ENCODE results near the gene TPPP.
"Not testable (repeated sequence)": the region's sequence is repeated elsewhere in the genome, so short reads cannot be mapped to it uniquely, and the experiment has no call there.

Gene TPPP

DNA sequence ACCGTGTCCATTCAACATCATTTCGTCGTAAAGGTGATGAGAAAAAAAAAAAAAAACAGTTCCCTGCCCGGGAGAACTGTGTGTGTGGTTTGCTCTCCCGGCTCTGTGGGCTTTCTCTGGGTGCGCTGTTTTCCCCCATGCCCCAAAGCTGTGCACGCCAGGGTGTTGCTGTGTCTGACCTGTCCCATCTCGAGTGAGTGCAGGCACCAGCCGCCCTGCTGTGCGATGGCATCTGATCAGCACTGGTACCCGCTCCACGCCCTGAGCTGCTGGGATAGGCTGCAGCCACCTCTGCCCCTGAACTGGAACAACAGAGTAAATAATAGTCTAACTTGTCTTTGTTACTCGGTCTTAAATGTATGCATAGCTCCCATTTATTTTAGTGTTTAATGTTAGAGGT, 47.7 kb downstream of the TPPP start:
- DNase-seq (ENCODE audit: low read depth, low spot score): no peak

DNA sequence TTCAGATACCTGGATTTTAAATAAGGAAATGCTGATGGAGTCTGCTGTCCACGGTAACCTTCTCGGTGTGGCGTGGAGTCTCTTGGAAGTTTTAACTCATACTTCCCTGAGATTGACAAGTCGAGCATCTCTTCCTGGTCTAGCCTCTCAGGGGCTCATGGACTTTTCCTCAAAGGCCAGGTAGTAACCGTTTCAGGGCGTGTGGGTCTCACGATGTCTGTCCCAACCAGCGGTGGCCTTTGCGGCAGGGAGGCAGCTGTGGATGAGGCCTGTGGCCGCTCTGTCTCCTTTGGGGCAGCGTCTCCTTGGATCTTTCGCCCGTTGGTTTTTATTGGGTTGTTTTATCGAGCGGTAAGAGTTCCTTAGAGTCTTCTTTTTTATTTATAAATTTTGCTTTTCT, 48.2 kb downstream of the TPPP start:
- DNase-seq (ENCODE audit: low read depth, low spot score): no peak

DNA sequence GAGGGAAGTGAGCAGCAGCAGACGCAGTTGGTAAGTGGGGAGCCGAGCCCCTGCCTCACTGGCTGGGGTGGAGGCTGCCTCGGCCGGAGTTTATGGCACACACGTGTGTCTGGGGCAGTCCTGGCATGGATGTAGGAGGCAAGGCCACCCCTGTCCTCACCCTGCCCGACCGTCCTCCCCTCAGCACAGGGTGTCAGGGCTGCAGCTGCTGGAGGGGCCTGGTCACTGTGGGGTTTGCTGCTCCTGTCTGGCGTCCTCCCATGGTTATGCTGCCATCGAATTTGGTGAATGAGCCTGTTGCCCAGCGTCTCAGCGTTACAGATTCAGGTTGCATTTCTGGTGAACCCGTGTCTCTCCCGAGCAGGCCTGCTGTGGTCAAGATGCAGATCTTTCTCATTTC, 48.6 kb downstream of the TPPP start:
- no peak for DNase-seq (ENCODE audit: low read depth, low spot score)

DNA sequence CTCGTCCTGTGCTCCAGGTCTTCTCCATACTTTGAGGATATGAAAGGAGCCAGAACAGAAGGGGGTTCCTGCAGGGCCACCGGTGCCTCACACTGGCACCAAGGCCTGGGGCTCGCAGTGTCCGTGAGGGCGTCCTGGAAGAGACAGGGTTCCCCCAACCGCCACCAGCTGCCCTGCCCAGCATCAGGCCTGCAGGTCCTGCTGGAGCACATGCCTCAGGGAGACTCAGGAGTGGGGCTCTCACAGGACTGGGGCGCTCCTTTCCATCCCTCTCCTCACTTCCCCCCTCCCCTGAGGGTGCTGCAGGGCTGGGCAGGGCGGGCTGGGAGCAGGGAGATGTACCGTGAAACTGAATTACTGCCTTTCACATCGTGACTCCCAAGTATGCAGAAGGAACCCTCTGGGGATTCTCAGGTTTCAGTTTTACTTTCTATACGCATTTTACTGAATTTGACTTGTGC, 49.3 kb downstream of the TPPP start:
- DNase-seq (ENCODE audit: low read depth, low spot score): no peak

DNA sequence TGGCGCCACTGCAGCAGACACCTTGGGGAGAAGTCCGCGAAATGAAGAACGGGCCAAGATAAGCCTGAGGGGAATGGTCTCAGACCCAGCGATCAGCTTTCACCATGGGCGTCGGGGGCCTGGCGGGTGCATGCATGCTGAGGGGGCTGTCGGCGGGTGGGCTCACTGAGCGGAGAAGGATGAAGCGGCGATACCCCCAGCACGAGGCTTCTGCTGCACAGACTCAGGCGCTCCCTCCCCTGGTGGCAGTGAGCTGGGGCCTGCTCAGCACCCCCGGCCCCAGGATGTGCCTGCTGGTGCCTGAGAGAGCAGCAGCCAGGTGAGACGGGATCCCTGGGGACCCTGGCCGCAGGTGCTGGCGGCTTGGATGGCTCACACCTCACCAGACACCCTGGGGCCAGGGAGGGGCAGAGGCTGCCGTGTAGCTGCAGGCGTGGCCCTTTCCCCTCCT, 49.8 kb downstream of the TPPP start:
- DNase-seq (ENCODE audit: low read depth, low spot score): no peak

DNA sequence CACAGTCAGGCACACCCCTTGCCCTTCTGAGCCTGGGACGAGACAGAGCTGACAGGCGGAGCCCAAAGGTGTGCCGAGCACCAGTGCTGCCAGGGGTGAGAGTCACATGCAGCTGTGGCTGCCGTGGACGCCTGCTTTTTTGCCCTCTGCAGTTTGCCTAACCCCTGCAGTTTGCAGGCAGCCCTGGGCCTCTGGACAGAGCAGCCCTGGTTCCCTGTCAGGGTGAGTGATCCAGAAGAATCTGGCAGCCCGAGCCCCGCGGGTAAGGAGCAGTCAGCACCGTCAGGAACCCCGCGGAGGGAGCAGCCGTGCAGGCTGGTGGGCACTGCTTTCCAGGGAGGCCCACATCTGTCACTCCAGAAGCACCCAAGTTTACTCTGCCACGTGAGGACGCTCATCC, 50.7 kb downstream of the TPPP start:
- no peak for DNase-seq (ENCODE audit: low read depth, low spot score)

DNA sequence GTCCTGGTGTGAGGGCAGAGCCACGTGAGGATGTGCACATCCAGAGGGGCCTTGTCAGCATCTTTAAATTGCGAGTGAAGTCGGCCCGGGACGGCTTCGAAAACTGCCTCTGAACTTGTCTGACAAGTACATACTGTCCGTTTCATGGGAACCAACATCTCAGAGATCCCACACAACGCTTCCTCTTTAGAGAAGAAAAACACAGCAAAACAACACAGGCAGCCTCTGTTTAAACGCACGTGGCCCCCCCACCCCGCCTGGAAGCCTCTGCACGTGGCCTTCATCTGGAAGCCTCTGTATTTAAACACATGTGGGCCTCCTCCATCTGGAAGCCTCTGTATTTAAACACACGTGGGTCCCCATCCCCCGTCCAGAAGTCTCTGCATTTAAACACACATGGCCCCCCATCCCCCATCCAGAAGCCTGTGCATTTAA, 51.8 kb downstream of the TPPP start:
- DNase-seq (ENCODE audit: low read depth, low spot score): no peak

DNA sequence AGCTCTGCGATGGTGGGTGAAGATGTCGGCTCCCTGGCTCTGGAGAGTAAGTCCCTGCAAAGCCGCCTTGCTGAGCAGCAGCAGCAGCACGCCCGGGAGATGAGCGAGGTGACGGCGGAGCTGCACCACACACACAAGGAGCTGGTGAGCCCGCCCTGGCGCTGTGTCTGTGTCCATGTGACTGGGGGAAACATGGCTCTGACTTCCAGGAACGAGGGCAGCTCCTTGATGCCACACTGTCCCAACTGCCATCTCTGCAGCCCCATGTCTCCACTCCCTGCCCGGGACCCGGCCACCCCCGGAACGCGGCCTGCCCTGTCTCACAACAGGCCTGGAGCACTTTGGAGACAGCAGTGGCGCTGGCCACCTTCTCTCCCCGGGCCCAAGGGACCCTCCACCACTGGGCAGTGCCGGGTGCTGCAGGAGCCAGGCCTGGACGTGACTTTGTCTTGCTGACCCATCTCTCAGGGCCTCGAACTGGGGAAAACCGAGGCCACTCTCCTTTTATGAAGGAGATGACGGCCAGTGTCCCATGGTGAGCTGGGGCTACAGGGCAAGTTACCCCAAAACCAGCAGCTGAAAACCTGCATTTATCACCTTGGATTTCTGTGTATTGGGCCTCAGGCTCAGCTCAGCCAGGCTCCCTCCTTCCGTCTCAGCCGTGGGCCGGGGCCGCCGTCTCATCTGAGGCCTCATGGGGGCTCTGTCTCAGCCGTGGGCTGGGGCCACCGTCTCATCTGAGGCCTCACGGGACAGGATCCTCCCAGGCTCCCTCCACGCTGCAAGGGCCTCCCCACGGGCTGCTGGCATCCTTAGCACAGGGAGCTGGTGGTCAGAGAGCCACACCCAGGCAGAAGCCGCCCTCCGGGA, 52.5 kb downstream of the TPPP start:
- no peak for DNase-seq (ENCODE audit: low read depth, low spot score)

DNA sequence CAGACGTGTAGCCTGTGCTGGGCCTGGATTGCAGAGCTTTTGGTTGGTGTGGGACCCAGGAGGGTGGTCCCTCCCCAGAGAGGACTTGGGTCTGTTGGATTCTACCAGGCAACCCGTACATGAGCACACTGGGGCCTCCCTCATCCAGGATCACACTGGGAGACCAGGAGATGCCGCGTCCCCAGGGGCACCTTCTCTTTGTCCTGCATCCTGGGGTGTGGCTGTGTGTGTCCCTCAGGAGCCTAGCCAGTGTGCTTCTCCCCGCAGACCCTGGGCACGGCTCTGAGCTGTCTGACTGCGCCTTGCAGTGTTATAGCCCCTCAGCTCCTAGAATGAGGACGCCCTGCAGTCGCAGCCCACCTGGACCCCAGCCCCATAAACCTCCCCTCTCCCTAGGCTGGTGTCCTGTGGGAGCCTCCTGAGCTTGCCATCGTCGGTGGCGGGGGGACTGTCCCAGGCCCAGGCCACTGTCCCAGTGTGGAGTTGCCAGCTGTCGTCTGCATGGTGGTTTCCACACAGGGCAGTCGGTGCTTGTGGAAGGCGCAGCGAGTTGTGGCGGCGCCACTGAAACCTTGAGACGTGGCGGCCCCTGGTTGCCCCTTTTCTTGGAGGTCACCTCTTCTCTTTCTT, 53.5 kb downstream of the TPPP start:
- DNase-seq (ENCODE audit: low read depth, low spot score): no peak

DNA sequence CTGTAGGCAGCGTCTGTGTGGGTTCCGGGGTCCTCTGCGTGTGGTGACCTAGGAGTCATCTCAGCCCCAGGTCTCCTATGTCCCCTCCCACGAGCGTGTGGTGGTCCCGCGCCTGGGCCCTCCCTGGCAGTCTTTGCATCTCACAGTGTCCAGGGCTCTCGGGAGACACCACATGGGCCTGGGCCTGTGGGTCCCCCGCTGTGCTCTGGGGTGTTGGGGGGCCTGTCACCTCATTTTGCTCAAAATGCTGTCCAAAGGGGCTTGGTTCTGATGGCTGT, 54.0 kb downstream of the TPPP start:
- no peak for DNase-seq (ENCODE audit: low read depth, low spot score)

DNA sequence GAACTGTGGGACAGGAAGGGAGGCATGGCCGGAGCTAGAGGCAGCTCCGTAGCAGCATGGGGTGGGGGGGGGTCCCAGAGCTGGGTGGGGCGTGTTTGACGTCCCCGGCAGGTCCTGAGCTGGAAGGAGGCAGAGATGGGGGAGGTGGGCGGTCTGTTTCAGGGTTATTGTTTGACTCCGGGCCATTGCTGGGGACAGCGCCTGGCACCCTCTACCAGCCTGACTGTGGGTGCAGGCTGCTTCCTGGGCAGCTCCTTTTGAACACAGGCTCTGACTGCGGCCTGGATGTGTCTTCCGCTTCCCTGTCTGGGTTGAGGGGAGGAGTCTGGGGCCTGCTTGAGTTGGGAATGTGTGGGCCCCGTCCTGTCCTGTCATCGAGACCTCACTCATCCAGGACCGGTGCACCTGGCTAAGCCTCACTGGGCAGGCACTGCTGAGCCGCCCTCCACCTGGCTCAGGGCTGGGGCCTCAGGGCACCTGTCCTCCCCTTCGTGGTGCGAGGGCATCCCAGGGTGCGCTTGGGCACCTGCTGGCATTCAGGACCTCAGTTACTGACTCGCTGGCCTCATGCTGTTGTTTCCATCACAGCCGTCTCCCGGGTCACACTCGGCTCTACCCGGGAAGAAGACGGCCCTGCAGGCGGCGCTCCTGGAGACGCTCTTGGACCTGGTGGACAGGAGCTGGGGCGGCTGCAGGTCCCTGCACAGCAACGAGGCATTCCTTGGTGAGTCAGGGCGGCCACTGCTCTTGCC, 54.5 kb downstream of the TPPP start:
- no peak for DNase-seq (ENCODE audit: low read depth, low spot score)

DNA sequence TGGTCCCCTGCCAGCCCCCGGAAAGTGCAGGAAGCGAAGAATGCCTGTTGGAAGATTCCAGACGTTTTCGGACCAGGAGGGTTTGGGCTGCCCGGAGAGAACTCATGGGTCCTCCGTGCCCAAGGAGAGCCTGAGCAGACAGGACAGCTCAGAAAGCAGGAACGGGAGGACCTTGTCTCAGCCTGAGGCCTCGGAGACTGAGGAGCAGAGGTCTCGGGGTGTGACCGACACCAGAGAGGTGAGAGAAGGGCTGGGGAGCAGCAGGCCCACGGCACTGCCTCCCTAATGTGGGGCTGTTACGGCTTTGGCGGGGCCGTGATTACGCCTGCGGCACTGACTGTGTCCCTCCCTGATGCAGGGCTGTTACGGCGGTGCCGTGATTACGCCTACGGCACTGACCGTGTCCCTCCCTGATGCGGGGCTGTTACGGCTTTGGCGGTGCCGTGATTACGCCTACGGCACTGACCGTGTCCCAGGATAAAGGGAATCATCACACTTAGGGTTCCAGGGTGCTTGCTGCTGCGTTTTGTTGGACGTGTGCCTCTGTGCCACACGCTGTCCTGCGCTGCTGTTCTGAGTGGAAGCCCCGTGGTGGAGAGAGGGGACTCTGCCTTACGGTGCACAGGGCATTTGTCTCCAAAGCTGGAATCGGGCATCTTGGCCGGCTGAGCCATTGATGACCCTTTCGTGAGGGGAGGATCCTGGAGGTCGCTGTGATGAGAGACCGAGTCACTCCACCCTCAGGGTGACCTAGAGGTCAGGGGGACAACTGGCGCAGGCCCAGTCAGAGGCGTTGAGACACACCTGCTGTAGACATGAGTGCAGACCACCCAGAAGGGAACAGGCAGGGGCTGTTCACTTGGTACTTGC, 55.3 kb downstream of the TPPP start:
- DNase-seq (ENCODE audit: low read depth, low spot score): no peak

DNA sequence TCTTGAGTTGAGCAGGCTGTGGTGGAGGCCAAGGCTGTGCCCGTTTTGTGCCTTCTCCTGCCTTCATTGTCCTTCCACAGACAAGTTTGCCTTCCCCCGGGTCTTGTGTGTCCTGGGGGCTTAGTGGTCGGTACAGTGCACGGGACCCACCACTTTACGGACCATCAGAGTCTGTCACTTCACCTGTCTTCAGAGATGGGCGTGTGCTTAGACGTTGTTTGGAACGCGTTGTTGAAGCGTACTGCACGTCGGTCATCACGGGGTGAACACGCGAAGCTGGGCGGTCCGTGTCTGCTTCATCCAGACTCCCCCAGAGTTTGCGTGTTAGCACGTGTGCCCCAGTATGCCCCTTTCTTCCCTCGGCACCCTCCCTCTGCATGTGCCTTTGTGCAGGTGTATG, 56.2 kb downstream of the TPPP start:
- no peak for DNase-seq (ENCODE audit: low read depth, low spot score)

DNA sequence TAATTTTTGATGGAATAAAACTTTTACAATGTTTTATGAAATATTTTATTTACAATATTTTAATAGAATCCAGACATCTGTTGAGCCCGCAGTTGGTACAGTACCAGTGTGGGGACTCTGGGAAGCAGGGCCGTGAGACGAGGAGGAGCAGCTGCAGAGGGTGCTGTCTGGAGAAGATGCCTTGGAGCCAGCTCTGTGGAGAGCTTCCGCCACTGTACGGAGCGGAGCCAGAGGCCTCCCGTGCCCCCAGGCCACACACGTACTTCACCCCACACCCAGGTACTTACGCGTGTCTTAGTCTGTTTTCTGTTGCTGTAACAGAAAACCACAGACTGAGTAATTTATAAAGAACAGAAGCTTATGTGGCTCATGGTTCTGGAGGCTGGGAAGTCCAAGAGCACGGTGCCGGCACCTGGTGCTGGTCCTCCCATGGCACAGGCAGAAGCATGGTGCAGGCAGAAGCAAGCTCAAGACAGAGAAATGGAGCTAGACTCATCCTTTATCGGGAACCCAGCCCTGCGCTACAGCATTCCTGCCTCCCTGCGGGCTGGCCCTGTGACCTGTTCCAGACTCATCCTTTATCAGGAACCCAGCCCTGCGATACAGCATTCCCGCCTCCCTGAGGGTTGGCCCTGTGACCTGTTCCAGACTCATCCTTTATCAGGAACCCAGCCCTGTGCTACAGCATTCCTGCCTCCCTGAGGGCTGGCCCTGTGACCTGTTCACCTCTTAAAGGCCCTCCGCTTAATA, 57.7 kb downstream of the TPPP start:
- no peak for DNase-seq (ENCODE audit: low read depth, low spot score)

DNA sequence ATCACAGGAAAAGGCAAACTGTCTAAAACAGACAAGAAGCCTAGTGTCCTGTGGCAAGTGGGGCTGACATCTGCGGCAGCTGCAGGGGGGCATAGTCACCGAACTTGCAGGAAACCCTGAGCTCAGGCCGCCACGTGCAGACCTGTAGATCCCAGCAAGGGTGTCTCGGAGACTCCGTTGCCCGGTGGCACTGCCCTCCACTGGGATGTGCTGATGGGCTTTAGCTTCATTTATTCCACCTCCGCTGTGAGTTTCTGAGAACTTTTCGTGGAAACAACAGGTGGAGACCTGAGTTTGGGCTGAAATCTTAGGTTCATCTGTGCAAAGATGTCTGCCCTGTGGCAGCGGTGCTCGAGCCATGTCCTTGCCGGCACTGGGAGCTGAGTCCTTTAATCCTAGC, 59.0 kb downstream of the TPPP start:
- no peak for DNase-seq (ENCODE audit: low read depth, low spot score)

DNA sequence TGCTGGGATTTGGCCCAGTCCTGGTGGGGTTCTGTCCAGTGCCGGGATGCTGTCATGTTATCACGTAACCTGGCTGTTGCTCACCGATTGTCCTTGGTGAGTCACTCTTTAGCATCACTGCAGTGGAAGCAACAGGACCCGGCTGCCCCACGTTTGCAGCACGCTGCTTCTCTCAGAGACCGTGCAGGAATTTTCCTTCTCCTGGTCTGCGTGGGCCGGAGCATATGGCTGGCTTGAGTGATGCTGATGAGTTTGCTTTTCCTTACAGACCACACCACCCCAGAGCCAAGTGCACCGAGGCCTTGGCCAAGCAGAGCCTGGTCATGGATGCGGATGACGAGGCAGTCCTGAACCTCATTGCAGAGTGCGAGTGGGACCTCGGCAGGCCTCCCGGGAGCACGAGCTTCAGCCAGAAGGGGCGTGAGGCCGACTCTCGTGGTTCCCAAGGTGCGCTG, 59.6 kb downstream of the TPPP start:
- DNase-seq (ENCODE audit: low read depth, low spot score): no peak

DNA sequence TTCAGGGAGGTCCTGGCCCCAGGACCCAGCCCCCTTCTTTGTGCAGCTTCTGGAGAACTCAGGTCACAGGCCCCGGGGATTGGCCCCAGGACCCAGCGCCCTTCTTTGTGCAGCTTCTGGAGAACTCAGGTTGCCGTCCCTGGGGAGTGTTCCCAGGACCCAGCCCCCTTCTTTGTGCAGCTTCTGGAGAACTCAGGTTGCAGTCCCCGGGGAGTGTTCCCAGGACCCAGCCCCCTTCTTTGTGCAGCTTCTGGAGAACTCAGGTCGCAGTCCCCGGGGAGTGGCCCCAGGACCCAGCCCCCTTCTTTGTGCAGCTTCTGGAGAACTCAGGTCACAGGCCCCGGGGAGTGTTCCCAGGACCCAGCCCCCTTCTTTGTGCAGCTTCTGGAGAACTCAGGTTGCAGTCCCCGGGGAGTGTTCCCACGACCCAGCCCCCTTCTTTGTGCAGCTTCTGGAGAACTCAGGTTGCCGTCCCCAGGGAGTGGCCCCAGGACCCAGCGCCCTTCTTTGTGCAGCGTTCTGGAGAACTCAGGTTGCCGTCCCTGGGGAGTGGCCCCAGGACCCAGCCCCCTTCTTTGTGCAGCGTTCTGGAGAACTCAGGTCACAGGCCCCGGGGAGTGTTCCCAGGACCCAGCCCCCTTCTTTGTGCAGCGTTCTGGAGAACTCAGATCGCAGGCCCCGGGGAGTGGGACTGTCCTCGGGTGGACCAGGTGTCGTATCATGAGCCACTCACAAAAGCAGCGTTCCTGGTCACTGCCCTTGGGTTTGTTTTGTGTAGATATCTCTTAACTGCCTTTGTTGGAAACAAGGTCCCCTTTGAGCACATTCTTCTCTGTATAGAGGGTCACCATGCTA, 64.6 kb downstream of the TPPP start:
- DNase-seq (ENCODE audit: low read depth, low spot score): not testable (repeated sequence)

DNA sequence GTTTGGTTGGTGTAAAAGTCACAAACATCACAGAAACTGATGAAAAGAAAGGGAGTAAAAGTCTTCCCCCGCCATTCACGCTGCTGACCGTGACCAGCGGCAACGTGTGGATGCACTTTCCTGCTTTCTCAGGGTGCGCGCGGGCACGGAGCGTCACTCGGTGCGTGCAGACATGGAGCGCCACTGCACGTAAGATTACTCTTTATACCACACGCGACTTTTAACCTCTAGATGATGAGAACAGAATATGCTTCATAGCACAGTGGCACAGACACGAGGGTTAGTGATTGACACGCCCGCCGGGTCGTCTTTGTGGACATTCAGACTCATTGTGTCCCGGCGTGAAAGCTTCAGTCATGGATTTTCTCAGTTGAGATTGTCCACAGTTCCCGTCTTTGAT, 65.3 kb downstream of the TPPP start:
- DNase-seq (ENCODE audit: low read depth, low spot score): no peak

DNA sequence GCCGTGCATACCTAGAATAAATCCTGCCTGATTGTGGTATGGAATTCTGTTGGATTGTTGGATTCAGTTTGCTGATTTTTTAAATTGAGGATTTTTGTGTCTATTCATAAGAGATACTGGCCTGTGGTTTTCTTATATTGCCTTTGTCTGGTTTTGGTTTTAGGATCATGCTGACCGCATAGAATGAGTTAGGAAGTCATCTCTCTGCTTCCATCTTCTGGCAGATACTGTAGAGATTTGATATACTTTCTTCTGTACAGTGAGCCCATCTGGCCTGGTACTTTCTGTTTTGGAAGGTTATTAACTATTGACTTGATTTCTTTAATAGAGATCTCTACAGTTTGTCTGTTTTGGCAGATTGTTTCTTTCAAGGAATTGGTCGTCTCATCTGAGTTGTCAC, 66.3 kb downstream of the TPPP start:
- DNase-seq (ENCODE audit: low read depth, low spot score): no peak

DNA sequence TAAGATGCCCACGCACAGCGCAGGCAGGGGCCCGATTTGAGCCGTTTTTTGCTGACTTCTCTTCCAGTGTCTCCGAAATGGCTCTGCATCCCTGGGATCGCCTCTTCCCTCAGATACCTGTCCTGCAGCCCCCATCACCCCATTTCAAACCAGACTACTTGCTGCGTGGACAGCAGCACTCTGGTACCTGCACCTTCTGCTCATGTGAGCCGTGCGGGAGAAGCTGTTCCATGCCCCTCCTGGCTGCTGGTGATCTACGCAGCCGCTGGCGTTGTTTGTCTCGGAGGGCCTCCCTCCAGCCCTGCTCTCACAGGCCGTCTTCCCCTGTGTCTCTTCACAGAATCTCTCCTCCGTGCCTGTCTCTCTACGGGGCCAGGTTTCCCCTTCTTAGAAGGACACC, 67.6 kb downstream of the TPPP start:
- DNase-seq (ENCODE audit: low read depth, low spot score): no peak

Measured in smooth muscle cell of the brain vasculature (primary cell).